HEK293T (cell line): Measurements from ENCODE around the gene KAT2B.

Experiments used
- BHLHE40 ChIP-seq: fragments of 450-650 bp; IDR thresholded peaks from 2 replicates; pipeline ENCODE4 v1.6.1; 2016; ENCODE audit warnings: mild to moderate bottlenecking, moderate library complexity, borderline replicate concordance
- CTBP1 ChIP-seq: fragments of 450-650 bp; IDR thresholded peaks from 2 replicates; pipeline ENCODE4 v1.6.1; 2016; ENCODE audit warnings: borderline replicate concordance
- FOXA1 ChIP-seq: fragments of 450-650 bp; IDR thresholded peaks from 2 replicates; pipeline ENCODE4 v1.6.1; 2016; ENCODE audit warnings: mild to moderate bottlenecking
- FOXM1 ChIP-seq: fragments of 450-650 bp; IDR thresholded peaks from 2 replicates; pipeline ENCODE4 v1.6.1; 2017; ENCODE audit warnings: mild to moderate bottlenecking, borderline replicate concordance
- ZNF384 ChIP-seq: fragments of 450-650 bp; IDR thresholded peaks from 2 replicates; pipeline ENCODE4 v1.6.1; 2016

GRCh38 chr3:20096135-20096685, 56.0 kb downstream of the KAT2B start:
- no peak for TF ChIP-seq FOXM1
- no peak for TF ChIP-seq CTBP1
- no peak for TF ChIP-seq FOXA1
- TF ChIP-seq ZNF384, result no peak
- TF ChIP-seq BHLHE40, result no peak
